HFF-Myc (cell line): Measurements from ENCODE around the gene FAM221B.

Experiments
- DNase-seq: peaks from one replicate; pipeline ENCODE4 v3.0.0-alpha.2; 2011; ENCODE audit warnings: low read depth; ENCODE audit errors: extremely low read depth
- H3K4me3 ChIP-seq: replicated peaks from 2 replicates; pipeline ENCODE4 v1.5.1; 2011; ENCODE audit warnings: low read depth, mild to moderate bottlenecking, control low read depth, low read length
- CTCF ChIP-seq: IDR thresholded peaks from 2 replicates; pipeline ENCODE4 v1.5.1; 2012; ENCODE audit warnings: mild to moderate bottlenecking, low read depth, low read length, control low read depth; ENCODE audit errors: missing control alignments

The FAM221B gene

GRCh38 chr9:35789541-35789940 is 39.0 kb downstream of the FAM221B start:
- no peak for TF ChIP-seq CTCF
- no peak for DNase-seq
- H3K4me3 ChIP-seq = no peak overlapping the region

DNA sequence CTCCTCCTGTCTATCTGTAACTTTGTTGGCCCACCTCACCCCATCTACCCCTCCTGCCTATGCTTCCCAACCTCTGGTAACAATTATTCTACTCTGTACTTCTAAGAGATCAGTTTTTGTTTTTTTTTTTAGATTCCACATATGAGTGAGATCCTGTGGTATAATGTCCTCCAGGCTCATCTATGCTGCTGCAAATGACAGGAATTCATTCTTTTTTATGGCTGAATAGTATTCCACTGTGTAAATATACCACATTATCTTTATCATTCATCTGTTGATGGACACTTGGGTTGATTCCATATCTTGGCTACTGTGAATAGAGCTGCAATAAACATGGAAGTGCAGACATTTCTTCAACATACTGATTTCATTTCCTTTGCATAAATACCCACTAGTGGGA is 45.1 kb downstream of the FAM221B start:
- TF ChIP-seq CTCF = no peak
- no peak for DNase-seq
- H3K4me3 ChIP-seq = no peak overlapping the region

DNA sequence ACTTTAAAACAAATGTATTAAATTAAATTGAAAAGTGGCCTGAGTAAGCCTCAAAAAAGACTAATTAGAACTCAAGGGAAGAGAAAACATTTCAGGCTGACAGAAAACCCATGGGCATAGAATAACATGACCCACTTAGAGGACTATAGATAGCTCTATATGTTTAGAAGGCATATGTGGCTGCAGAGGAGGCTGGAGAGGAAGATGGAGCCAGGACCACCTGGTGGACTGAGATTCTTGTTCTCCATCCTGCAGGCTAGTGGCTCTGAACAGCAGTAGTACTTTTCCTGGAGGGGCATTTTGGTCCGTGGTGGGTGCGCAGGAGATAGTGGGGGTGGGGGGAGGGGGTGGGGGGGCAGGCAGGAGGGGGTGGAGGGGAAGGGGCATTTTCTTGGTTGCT is 47.5 kb downstream of the FAM221B start:
- H3K4me3 ChIP-seq = no peak overlapping the region

GRCh38 chr9:35778496-35778895 is 50.0 kb downstream of the FAM221B start:
- no peak for DNase-seq
- TF ChIP-seq CTCF = no peak
- H3K4me3 ChIP-seq = no peak overlapping the region

More for the DNA sequence above, 47.5 kb downstream of the FAM221B start:
- DNase-seq = no peak
- TF ChIP-seq CTCF = no peak

- no peak for TF ChIP-seq CTCF
- no peak for DNase-seq
- H3K4me3 ChIP-seq = no peak overlapping the region
Measured at GRCh38 chr9:35776018-35776417, 52.5 kb downstream of the FAM221B start.

DNA sequence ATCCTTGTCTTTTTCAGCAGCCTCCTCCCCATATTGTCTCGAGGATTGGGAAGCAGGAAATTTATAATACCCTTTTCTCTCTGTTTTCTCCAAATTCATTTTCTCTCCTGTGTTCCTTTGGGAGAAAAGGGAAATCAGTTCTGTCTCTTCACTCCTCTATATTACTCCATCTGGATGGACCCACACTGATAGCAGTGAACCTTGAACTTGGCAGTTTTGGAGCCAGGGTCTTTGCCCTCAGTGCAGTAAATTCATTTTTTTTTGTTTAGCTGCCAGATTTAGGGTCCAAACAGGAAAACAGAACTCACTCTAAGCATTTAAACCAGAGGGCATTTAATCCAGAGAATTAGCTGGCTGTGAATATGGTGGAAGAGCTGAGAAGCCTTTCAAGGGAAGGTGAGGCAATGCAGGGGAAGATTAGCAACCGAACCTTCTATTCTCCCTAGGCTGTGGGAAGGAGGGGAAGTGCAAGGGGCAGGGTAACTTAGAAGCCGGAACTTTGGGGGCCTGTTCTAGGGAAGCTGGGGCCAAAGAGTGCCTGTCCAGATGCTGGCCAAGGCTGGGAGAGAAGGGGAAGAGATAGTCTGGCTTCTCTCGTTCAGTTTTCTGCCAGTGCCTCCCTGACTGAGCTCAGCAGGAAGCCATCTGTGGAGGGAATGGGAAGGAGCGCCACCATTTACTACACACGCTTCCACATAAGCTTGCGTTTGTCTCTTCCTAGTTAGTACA is 53.5 kb downstream of the FAM221B start:
- no peak for TF ChIP-seq CTCF
- no peak for DNase-seq
- H3K4me3 ChIP-seq = no peak overlapping the region

DNA sequence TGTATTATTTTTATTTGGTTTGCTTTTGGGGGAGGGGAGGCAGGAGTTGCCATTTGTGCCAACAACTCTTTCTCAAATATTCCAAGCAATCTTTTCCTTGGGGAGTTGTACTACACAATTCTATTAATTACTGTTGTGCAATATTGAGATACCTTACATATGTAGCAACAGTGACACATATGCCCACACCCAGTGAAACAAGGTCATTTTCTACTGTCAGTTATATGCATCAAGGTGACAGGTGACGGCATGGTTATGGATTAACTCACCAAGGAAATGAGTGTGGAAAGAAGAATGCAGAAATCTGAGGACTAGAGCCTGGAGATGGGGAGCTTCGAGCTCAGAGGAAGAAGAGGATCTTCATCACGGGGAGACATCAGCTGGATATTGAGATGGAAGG is 56.6 kb downstream of the FAM221B start:
- DNase-seq = no peak
- no peak overlapping the region for H3K4me3 ChIP-seq
- no peak for TF ChIP-seq CTCF
